HUES64 (cell line): ENCODE data around the gene PTPN2.

Experiments used
- H3K27ac ChIP-seq: 2 replicates; pipeline ENCODE4 v1.7.0; 2013; ENCODE audit warnings: low read depth, low read length, inconsistent platforms
- H3K27me3 ChIP-seq: 2 replicates; pipeline ENCODE4 v1.6.1; 2013; ENCODE audit warnings: mild to moderate bottlenecking, low read length; ENCODE audit not compliant: insufficient read depth
- H3K36me3 ChIP-seq: 2 replicates; pipeline ENCODE4 v1.6.1; 2013; ENCODE audit warnings: mild to moderate bottlenecking, low read length; ENCODE audit not compliant: insufficient read depth
- H3K4me1 ChIP-seq: 2 replicates; pipeline ENCODE4 v1.6.1; 2013; ENCODE audit warnings: mild to moderate bottlenecking, low read length, moderate library complexity; ENCODE audit not compliant: insufficient read depth
- H3K4me3 ChIP-seq: 2 replicates; pipeline ENCODE4 v1.5.1; 2013; ENCODE audit warnings: mild to moderate bottlenecking, low read length, moderate library complexity
- H3K9ac ChIP-seq: 2 replicates; pipeline ENCODE4 v1.6.1; 2013; ENCODE audit warnings: mild to moderate bottlenecking, low read depth, low read length
- H3K9me3 ChIP-seq: 2 replicates; pipeline ENCODE4 v1.6.1; 2013; ENCODE audit warnings: low read depth, low read length; ENCODE audit not compliant: insufficient read depth
- WGBS: fragments of 150-250, 120-280 bp; methylation state at CpG from one replicate; pipeline ENCODE4 v1.1.7; 2013; ENCODE audit warnings: missing lambda C conversion rate; 5-methylcytosine and 5-hydroxymethylcytosine counted together

Gene PTPN2

GRCh38 chr18:12750715-12751502 lies 133.1 kb downstream of the PTPN2 start:
- no peaks in the 10 kb centered on the region for H3K9me3 ChIP-seq
- WGBS: 95% methylated on average over 15 of the region's 18 CpGs
- no peaks in the 10 kb centered on the region for H3K4me1 ChIP-seq
- H3K4me3 ChIP-seq: no peak overlapping the region
- no peak overlapping the region for H3K27ac ChIP-seq
- H3K27me3 ChIP-seq: no peaks in the 10 kb centered on the region
- H3K36me3 ChIP-seq: no peaks in the 10 kb centered on the region
- no peak overlapping the region for H3K9ac ChIP-seq

- no peaks in the 10 kb centered on the region for H3K9me3 ChIP-seq
- H3K27me3 ChIP-seq: no peaks in the 10 kb centered on the region
- no peaks in the 10 kb centered on the region for H3K36me3 ChIP-seq
- WGBS: 92% methylated on average over 14 of the region's 14 CpGs
- H3K4me1 ChIP-seq: no peaks in the 10 kb centered on the region
- H3K9ac ChIP-seq: no peak overlapping the region
- no peak overlapping the region for H3K4me3 ChIP-seq
- no peak overlapping the region for H3K27ac ChIP-seq
Observed at GRCh38 chr18:12750076-12750714, 133.8 kb downstream of the PTPN2 start.

DNA sequence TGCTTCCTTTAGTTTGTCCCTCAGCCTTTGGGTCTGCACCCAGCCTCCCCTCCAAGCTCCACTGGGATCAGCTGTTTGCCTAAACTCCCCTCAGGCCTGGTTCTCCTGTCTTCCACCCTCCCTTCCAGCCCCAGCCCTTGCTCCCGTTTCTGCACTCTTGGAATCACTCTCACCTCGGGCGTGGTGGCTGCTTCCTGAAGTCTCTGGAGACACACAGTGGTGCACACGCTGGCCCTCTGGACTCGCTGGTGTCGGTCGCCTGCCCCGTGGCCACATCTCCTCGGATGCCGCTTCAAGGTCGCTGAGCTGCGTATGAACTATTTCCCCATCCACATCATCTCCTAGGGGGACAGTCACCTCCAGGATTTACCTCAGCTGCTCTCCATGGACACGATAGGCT lies 134.9 kb downstream of the PTPN2 start:
- H3K9me3 ChIP-seq: no peaks in the 10 kb centered on the region
- no peak overlapping the region for H3K9ac ChIP-seq
- H3K4me3 ChIP-seq: no peak overlapping the region
- no peaks in the 10 kb centered on the region for H3K27me3 ChIP-seq
- no peaks in the 10 kb centered on the region for H3K4me1 ChIP-seq
- 91% methylated on average over 12 of the region's 13 CpGs for WGBS
- H3K27ac ChIP-seq: no peak overlapping the region
- H3K36me3 ChIP-seq: no peaks in the 10 kb centered on the region

DNA sequence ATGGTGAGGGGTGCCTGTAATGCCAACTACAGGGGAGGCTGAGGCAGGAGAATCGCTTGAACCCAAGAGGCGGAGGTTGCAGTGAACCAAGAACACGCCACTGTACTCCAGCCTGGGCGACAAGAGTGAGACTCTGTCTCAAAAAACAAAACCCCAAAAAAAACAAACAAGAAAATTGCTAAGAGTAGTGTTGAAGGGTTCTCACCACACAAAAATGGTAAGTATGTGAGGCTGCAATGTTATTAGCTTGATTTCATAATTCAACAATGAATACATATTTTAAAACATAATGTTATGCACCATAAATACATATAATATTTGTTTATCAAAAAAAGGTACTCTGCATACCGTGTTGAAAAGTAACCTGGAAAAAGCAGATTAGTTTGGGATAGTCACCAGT lies 135.4 kb downstream of the PTPN2 start:
- Histone ChIP-seq H3K36me3 (no peaks in the 10 kb centered on the region), H3K4me1 (no peaks in the 10 kb centered on the region), H3K27ac (no peak overlapping the region), H3K9ac (no peak overlapping the region), H3K9me3 (no peaks in the 10 kb centered on the region), H3K4me3 (no peak overlapping the region), H3K27me3 (no peaks in the 10 kb centered on the region)
- 96% methylated on average over 5 of the region's 5 CpGs for WGBS

GRCh38 chr18:12747530-12748315 lies 136.3 kb downstream of the PTPN2 start:
- WGBS: 94% methylated on average over 8 of the region's 8 CpGs
- H3K9me3 ChIP-seq: no peaks in the 10 kb centered on the region
- H3K36me3 ChIP-seq: no peaks in the 10 kb centered on the region
- H3K4me1 ChIP-seq: no peaks in the 10 kb centered on the region
- H3K27ac ChIP-seq: no peak overlapping the region
- no peak overlapping the region for H3K4me3 ChIP-seq
- no peaks in the 10 kb centered on the region for H3K27me3 ChIP-seq
- H3K9ac ChIP-seq: no peak overlapping the region

GRCh38 chr18:12745095-12745795 lies 138.8 kb downstream of the PTPN2 start:
- Histone ChIP-seq H3K4me1 (no peaks in the 10 kb centered on the region), H3K36me3 (no peaks in the 10 kb centered on the region), H3K27me3 (no peaks in the 10 kb centered on the region), H3K4me3 (no peak overlapping the region), H3K9ac (no peak overlapping the region), H3K9me3 (no peaks in the 10 kb centered on the region), H3K27ac (no peak overlapping the region)
- 93% methylated on average over 4 of the region's 7 CpGs for WGBS

GRCh38 chr18:12744103-12744502 lies 139.9 kb downstream of the PTPN2 start:
- H3K27ac ChIP-seq: no peak overlapping the region

DNA sequence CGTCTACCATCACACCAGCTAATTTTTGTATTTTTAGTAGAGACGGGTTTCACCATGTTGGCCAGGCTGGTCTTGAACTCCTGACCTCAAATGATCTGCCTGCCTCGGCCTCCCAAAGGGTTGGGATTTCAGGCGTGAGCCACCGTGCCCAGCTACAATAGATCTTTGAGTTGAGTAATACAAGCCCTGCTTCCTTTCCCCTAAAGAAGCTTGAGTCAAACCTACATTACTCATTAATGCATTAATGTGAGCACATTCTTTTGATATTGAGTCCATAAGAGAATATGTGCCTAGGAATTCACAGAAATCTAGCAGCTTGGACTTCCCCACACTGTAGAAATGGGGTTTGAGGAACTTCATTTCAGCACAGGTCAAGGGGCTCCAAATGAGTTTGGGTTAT lies 141.6 kb downstream of the PTPN2 start:
- Histone ChIP-seq H3K27me3 (no peaks in the 10 kb centered on the region), H3K9ac (no peak overlapping the region), H3K36me3 (no peaks in the 10 kb centered on the region), H3K27ac (no peak overlapping the region), H3K4me1 (no peaks in the 10 kb centered on the region), H3K4me3 (no peak overlapping the region), H3K9me3 (no peaks in the 10 kb centered on the region)
- WGBS: 96% methylated on average over 5 of the region's 5 CpGs

More at GRCh38 chr18:12744103-12744502, 139.9 kb downstream of the PTPN2 start:
- WGBS: 0% methylated on average over 1 of the region's 2 CpGs
- H3K9ac ChIP-seq: no peak overlapping the region
- H3K36me3 ChIP-seq: no peaks in the 10 kb centered on the region
- no peaks in the 10 kb centered on the region for H3K4me1 ChIP-seq
- no peaks in the 10 kb centered on the region for H3K27me3 ChIP-seq
- no peaks in the 10 kb centered on the region for H3K9me3 ChIP-seq
- H3K4me3 ChIP-seq: no peak overlapping the region
